Right renal cortex interstitium (tissue), 3 donors: Measurements from ENCODE around the gene AGO4. TPM values are rescaled to one million over a fixed set of nuclear protein-coding genes. Genes with fewer than 3 reads are reported as not detected.
"Not testable (repeated sequence)": the region's sequence is repeated elsewhere in the genome, so short reads cannot be mapped to it uniquely, and the experiment has no call there.

ENCODE experiments used
- DNase-seq, 3 donors: peaks; one replicate each; pipeline ENCODE4 v3.0.0-alpha.2; 2013; ENCODE audit warnings: low read depth in 3 of 3, low spot score in 2 of 3
- polyA plus RNA-seq, 3 donors: library from polyadenylated mRNA; unstranded; fragments of 120-200 nt; gene quantifications; one replicate each; pipeline ENCODE4 v1.2.1, GENCODE V29; 2013; ENCODE audit not compliant: insufficient read length in 3 of 3

Gene AGO4
- polyA plus RNA-seq, 3 donors, result 17.6 to 20.0 (median 17.9) TPM

DNA sequence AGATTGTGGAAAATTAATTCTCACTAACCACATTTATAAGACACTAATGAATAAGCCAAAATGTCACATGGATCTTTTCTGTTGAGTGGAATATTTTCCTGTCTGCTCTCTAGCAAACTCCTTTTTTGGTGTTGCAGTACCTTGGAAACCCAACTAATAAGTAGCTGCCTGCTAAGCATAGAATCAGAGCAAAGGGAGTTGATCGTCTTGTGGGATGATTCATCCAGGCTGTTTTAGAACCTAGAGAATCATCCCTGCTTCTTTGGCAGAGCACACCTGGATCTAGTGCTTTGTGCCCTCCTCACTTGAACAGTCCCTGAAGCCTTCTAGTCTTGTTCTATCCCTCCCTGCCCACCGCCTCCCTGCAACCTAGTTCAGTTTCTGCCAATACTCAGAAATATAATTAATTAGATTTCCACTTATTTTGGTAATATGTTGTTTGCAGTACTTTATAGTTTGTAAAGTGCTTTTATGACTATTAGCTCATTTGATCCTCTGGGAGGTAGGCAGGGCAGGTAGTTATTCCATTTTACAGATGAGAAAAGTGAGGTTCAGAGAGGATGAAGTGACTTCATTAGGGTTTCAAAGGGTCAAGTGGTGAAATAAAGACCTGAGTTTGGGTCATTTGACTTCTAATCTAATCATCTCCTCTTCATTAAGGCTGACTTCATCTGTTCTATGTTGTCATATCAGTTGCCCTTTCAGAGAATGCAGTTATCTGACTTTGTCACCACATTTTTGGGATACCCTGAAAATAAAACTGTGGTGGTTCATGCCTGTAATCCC lies 2.5 kb downstream of the AGO4 start:
- no peak for DNase-seq

DNA sequence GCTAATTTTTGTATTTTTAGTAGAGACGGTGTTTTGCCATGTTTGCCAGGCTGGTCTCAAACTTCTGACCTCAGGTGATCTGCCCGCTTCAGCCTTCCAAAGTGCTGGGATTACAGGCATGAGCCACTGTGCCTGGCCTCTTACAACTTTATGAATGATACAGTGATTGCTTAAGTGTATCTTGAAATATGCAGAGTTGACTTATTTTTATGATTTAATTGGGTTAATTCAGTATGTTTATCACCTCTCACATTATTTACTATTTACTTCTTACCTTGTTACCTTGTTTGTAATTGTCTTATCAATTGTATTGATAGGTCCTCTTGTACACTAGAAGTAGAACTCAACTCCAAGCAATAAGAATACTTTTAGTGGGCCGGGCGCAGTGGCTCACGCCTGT lies 4.9 kb downstream of the AGO4 start:
- DNase-seq, result not testable (repeated sequence)

DNA sequence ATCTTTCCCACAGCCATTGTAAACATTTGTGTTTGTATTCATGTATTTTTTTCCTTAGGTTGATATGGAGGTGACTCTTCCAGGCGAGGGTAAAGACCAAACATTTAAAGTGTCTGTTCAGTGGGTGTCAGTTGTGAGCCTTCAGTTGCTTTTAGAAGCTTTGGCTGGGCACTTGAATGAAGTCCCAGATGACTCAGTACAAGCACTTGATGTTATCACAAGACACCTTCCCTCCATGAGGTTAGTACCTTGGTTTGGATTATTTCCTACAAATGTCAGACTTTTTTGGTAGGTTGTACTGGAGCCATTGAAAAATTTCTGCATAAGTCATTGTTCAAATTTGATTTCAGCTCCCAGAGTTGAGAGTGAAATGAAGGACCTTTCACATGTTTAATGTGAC lies 17.4 kb downstream of the AGO4 start:
- no peak for DNase-seq

DNA sequence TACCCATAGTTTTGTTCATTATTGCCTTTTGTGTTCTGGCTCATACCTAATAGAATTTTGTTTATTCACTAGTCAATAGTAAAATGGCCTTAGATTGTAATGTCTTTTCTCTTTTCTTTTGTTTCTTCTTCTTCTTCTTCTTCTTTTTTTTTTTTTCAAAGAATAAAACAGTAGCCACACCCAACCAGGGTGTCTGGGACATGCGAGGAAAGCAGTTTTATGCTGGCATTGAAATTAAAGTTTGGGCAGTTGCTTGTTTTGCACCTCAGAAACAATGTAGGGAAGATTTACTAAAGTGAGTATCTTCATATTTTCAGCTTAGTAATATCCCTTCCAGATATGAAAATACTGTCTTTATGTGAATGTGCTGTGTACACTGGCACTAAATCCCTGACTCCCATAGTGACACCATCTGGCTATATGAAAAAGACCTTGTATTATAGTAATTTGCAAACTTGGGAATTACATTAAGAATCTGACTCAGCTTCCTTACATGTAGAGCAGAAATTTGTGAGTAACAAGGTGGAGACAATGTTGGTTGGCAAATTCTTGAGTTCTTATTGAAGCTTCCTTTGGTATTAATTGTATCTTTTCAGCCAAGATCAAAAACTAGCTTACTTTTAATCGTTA lies 24.6 kb downstream of the AGO4 start:
- DNase-seq, result no peak

DNA sequence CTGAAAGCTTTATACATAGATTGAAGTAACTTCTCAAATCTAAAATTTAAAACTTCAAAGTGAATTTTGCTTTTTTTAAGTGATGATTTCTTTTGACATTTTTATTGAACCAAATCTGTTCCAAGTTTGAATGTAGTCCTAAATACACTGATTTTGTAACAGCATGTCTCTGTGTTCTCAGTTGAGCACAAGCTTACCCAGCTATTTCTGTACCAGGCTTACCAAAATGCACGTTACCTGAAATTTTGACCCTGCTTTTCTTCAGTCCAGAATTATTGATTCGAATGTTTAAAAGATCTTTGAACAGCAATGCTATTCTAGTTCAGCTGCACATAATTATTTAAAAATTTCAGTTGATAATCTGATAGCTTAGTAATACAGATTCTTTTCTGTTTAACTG lies 25.6 kb downstream of the AGO4 start:
- DNase-seq, result no peak

DNA sequence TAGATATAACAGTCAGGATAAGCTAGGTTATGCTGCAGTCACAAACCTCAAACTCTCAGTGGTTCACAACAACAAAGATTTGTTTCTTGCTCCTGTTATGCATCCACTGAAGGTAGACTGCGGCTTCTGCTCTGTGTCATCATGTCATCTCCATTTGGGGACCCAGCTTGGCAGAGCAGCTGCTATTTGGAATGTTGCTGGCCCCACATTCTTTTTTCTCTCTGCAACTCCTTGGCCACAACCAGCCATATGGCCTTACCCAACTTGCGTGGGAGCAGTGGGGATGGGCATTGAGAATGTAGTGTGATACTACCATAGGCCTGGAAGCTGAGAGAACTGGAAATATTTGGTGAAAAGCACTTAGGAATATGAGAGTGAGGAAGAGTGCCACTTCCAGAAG lies 26.4 kb downstream of the AGO4 start:
- DNase-seq, result no peak

DNA sequence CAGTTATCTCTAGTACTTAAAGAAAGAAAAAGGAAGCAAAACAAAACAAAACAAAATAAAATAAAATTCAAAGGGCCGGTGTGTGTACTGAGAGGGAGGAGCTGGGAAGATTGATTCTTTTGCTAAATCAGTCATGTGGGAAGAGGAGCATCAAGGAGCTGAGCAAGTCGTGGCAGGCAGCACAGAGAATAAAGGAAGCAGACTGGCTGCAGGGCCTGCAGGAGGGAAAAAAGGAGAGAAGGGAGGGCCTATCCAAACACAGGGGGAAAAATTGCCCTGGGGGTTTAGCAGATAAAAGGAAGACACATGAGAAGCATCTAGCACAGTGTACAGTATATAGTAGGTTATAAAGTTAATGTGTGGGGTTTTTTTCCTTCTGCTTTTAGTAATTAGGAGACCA lies 27.6 kb downstream of the AGO4 start:
- no peak for DNase-seq

DNA sequence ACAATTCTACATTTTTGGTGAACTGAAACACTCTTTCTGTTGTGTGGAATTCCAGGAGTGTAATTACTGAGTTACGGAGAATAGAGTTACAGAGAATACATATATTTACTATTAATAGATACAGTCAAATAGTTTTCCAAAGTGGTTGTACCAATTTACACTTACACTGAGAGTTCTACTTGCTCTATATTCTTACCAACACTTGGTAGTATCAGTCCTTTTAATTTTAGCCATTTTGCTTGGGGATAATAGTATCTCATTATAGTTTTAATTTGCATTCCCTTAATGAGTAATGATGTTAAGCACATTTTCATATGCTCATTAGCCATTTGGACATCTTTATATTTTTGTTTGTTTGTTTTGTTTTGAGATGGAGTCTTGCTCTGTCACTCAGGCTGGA lies 28.9 kb downstream of the AGO4 start:
- no peak for DNase-seq

DNA sequence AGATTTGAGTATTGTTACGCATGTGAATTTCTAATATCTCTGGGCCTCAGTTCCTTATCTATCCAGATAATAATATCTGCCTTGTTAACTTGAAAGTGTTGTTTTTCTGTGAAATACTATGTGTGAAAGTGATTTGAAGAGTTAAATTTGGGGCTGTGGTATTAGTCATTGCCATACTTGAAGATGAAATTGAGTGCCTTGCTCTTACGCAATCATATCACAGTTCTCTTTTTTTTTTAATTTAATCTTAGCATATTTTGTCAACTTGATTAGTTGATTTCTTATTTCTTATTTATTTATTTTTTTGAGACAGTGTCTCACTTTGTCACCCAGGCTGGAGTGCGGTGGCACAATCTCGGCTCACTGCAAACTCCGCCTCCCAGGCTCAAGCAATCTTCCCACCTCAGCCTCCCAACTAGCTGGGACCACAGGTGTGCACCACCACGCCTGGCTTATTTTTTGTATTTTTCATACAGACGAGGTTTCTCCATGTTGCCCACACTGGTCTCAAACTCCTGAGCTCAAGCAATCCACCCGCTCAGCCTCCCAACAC lies 31.0 kb downstream of the AGO4 start:
- DNase-seq, result no peak

DNA sequence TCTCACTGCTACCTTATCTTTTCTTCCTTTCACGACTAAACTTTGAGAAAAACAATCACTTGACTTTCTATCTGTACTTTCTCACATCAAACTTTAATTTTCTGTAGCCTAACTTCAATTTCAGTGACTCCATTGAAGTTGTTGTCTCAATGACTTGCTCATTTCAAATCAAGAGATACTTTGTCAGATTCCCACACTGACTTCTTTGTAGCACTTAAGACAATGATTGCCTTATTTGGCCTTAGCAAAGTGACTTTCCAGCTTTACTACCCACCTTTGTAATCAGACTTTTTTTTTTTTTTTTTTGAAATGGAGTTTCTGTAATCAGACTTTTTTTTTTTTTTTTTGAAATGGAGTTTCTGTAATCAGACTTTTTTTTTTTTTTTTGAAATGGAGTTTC lies 37.0 kb downstream of the AGO4 start:
- DNase-seq, result no peak

DNA sequence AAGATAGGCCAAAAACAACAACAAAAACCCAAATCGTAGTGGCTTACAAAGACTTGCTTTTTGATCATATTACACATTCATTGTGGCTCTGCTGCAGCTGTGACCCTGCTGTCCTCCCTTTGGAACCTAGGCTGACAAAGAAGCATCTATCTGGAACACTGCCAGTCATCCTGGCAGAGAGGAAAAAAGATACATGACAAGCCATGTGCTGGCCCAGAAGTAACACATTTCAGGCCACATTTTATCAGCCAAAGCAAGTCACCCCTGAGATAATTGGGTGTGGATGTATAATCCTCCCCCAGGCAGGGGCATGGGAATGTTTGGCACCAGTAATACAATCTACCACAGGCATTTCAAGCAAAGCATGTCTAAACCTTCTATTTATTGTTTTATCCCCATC lies 38.0 kb downstream of the AGO4 start:
- DNase-seq, result no peak

DNA sequence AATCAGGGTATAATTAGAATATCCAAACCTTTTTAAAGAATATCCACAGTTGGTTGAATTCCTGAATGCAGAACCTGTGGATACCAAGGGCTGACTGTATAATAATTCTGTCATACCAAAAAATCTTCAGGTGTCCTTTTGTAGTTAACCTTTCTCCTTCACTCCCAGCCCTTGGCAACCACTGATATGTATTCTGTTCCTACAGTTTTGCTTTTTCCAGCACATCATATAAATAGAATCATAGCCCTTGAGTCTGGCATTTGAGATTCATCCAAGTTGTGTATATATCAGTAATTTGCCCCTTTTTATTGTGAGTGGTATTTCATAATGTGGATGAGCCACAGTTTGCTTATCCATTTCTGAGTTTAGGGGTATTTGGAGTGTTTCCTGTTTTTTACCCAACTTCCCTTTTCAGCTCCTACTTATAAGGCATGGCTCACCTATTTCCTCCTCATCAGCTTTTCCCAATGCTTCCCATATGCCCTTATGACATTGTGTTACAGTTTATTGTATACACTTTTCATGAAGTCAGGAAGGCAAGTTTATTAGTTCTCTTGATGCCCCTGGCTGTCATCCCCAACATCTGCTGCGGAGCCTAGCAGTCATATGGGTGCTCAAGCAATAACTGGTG lies 40.2 kb downstream of the AGO4 start:
- DNase-seq, result no peak

DNA sequence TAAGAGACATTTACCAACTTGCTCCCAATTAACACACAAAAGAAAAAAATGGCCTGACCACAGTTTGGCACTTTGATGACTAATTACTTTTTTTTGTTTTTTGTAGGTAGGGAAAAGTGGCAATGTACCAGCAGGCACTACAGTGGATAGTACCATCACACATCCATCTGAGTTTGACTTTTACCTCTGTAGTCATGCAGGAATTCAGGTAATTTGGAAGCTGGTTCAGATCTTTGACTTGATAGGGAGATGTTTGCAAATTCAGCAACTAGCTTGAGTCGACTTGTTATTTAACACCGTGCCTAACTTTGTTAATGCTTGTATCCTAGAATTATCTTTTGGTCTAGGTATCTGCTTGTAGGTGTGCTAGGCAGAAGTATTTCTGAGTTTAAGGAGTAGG lies 42.2 kb downstream of the AGO4 start:
- DNase-seq, result no peak

DNA sequence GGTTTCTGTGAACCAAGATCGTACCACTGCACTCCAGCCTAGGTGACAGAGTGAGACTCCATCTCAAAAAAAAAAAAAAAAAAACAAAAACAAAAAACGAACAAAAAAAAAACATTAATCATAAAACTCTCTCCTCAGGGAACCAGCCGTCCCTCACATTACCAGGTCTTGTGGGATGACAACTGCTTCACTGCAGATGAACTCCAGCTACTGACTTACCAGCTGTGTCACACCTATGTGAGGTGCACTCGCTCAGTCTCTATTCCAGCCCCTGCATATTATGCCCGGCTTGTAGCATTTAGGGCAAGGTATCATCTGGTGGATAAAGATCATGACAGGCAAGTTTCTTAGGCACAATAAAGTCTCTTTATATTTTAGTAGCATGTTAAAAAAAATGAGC lies 42.9 kb downstream of the AGO4 start:
- DNase-seq, result no peak

DNA sequence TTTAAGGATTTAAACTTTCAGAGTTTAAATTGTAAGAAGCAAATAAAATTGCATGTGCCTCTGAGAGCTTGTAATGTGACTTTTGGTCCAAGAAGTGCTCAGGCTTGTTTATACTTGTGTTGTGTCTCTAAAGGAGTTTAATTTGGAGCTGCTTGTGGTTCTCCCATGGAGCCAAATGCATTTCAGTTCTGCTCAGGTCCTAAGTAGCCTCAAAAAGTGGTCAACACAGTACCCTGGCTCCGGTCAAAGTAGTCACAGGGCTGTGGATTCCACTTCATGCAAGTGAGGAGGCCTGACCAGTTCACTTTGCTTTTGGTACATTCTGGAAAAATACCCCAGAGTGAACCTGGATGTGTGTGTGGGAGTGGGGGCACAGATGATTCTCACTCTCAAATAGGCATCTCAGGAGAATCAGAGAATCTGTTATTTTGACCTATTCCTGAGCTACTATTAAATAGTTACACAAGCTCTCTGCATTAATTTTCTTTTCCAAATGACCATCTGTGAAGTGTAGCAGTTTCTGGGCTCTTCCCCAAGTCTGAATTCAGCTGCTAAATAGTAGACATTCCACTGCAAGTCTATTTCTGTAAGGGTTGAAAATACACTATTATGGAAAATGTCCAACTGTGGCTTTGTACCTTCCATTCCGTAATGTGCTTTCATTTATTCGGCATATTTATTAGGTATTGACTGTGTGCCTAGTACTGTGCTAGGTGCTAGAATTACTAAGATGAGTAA lies 43.5 kb downstream of the AGO4 start:
- DNase-seq, result peak; percentile 47 to 57 (median 48)

DNA sequence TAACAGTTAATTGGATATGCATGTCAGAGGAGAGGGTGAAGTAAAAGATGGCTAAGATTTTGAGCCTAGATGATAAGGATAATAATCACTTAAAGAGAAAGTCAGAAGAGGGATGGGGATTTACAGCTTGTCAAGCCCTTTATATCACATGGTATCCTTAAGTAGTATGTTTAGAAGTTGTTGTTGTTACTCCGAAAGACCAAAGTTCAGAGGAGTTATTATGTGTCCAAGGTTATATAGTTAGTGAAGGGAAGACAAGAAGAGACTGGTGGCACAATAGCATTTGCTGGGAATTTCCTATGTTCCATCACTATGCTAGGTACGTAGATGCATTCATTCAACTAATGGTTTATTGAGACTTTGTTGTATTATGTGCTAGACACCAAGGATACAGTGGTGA lies 44.4 kb downstream of the AGO4 start:
- no peak for DNase-seq

DNA sequence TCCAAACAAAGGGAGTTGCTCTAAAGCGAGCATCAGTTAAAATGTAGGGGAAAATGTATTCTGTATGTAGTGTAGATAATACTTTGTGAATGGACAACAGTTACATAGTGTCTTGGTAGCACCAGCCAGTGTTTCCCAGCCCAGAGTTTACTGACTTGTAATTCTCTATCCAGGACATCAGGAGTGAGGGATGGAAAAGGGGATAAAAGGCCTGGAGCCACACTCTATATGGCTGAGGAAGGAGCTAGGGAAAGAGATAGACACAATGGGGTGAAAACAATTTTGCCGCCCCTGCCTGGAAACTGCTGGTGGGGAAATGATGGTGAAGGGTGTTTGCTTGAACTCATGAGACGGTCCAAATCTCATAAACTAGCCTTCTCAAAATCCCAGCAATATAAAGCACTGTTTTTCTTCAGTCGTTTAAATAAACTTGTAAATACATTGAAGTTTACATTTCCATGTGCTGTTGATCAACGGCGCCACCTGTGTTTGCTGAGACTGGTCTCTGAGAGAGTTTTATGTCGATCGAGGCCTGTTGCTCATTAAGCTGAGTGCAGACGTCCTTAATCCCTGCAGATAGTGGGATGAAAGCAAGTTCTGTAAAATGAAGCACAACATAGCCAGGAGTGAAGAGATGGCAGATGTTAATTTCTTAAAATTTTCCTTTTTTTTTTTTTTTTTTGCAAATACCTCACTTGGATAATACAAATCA lies 47.3 kb downstream of the AGO4 start:
- no peak for DNase-seq

DNA sequence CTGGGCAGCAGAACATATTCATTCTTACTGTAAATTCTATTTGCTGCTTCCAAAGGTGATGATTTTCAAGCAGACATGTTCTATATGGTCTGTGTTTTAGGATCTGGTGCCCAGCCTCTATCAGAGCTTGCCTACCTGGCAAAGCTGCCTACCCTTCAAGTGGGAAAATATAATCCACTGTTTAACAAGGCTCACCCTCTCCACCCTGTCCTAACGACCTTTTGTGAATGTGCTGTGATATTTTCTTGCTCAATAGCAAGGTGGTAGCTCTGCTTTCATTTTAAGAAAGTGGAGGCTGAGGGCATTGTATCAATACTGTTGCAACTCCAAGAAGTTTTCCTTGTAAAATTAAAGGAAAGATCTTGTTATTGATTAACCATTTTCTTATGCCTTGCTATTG lies 49.1 kb downstream of the AGO4 start:
- no peak for DNase-seq

DNA sequence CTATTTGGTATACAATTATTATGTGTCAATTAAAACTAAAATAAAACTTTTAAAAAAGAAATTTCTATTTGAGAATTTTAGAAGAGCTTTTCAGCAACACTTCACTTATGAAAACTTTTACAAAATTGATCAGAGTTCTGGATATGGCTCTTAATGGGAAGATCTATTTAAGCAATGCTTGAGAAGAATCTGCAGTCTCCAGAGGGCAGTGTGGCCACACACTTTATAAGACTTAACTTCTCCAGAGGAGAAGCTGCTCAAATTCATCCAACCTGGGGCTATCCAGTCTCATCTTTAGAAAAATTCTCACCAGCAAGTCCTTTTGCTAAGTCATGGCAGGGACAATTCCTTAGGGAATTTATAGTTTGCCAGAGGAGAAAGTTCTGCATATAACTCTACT lies 50.0 kb downstream of the AGO4 start:
- no peak for DNase-seq

DNA sequence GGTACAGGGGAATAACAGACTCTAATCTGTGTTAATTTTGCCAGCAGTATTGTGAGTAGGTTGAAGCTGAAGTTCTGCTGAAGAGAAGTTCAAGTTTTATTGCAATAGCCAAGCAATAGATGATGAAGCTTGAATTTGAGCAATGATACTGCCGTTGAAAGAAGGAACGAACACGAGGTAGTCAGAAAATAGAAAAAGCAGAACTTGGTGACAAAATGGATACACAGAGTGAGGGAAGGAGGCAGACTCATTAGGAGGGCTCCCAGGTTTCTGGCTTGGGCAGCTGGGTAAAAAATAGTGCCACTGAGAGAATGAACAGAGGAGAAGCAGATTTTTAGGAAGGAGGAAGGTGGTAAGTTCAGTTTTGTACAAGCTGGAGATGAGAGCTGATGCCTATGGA lies 52.9 kb downstream of the AGO4 start:
- DNase-seq, result no peak

DNA sequence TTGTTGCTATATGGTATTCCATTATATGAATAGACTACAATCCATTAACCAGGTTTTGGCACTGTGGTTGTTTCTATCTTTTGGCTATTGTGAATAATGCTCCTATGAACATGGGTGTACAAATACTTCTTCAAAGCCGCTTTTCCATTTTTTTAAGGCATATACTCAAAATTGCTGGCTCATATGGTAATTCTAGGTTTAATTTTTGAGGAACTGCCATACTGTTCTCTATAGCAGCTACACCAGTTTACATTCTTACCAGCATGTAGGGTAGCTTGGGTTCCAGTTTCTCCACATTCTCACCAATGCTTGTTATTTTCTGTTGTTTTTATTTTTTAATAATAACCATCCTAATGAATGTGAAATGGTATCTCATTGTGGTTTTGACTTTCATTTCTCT lies 55.3 kb downstream of the AGO4 start:
- no peak for DNase-seq
